Fibroblast of lung (primary cell): ENCODE measurements around the gene CDCA7L. TPM values are rescaled to one million over a fixed set of nuclear protein-coding genes. Genes with fewer than 3 reads are reported as not detected.

Experiments
- DNase-seq, 2 donors: peaks; one replicate each; pipeline versions ENCODE4 v3.0.0 to v3.0.0-alpha.2; 2010; ENCODE audit warnings: low read depth in 2 of 2
- H2AFZ ChIP-seq: 2 replicates; pipeline ENCODE4 v1.5.1; 2012; ENCODE audit warnings: low read length, control low read depth, inconsistent platforms
- H3K27ac ChIP-seq: 2 replicates; pipeline ENCODE4 v1.5.1; 2011; ENCODE audit warnings: low read length, control low read depth; ENCODE audit not compliant: insufficient read depth
- H3K27me3 ChIP-seq: 2 replicates; pipeline ENCODE4 v1.5.1; 2011; ENCODE audit warnings: mild to moderate bottlenecking, low read length; ENCODE audit not compliant: control insufficient read depth, insufficient read depth
- H3K36me3 ChIP-seq: 2 replicates; pipeline ENCODE4 v1.5.1; 2011; ENCODE audit warnings: low read length; ENCODE audit not compliant: control insufficient read depth, insufficient read depth
- H3K4me1 ChIP-seq: 2 replicates; pipeline ENCODE4 v1.5.1; 2011; ENCODE audit warnings: low read length; ENCODE audit not compliant: control insufficient read depth, insufficient read depth; ENCODE audit errors: extremely low read depth
- H3K4me2 ChIP-seq: 2 replicates; pipeline ENCODE4 v1.5.1; 2011; ENCODE audit warnings: low read length, control low read depth; ENCODE audit not compliant: insufficient read depth; ENCODE audit errors: extremely low read depth
- H3K4me3 ChIP-seq, 4 experiments: fragments of 200-600 bp in 1 of 4; sonication (generic) in 1 of 4; replicated peaks in 1 of 4; 2 replicates each; pipeline ENCODE4 v1.5.1; 2011 to 2016; ENCODE audit warnings: low read length in 4 of 4, low read depth in 3 of 4, mild to moderate bottlenecking in 3 of 4, control low read depth in 2 of 4, inconsistent platforms in 1 of 4, mixed read lengths in 1 of 4; ENCODE audit not compliant: insufficient read depth in 1 of 4; ENCODE audit errors: control extremely low read depth in 1 of 4
- H3K79me2 ChIP-seq: 2 replicates; pipeline ENCODE4 v1.5.1; 2012; ENCODE audit warnings: mild to moderate bottlenecking, low read length, inconsistent platforms; ENCODE audit not compliant: control insufficient read depth, insufficient read depth
- H3K9ac ChIP-seq: 2 replicates; pipeline ENCODE4 v1.5.1; 2011; ENCODE audit warnings: mild to moderate bottlenecking, low read length, control low read depth; ENCODE audit not compliant: insufficient read depth
- H3K9me3 ChIP-seq: 2 replicates; pipeline ENCODE4 v1.5.1; 2012; ENCODE audit warnings: low read depth, low read length; ENCODE audit not compliant: control insufficient read depth, insufficient read depth
- H4K20me1 ChIP-seq: 2 replicates; pipeline ENCODE4 v1.5.1; 2011; ENCODE audit warnings: low read length; ENCODE audit not compliant: control insufficient read depth, insufficient read depth; ENCODE audit errors: extremely low read depth
- EZH2 ChIP-seq: IDR thresholded peaks from 2 replicates; pipeline ENCODE4 v1.5.1; 2012; ENCODE audit warnings: low read length, control low read depth, mild to moderate bottlenecking; ENCODE audit errors: missing control alignments
- polyA plus RNA-seq, 2 donors: library from polyadenylated mRNA; depleted of rRNA in 1 of 2; stranded (reverse) in 1 of 2; unstranded in 1 of 2; fragments of >200 nt; gene quantifications; 2 replicates each; pipeline ENCODE4 v1.2.1, GENCODE V29; 2011 to 2012; ENCODE audit warnings: missing spikeins in 1 of 2
- total RNA-seq: library from RNA; depleted of rRNA; stranded (reverse); fragments of >200 nt; gene quantifications from 2 replicates; pipeline ENCODE4 v1.2.1, GENCODE V29; 2014
- TF ChIP-seq, protein P1 (sequence below), 2 donors: IDR thresholded peaks in 1 of 2; conservative IDR thresholded peaks in 1 of 2; 1 replicate in 1 of 2; 2 replicates in 1 of 2; pipeline ENCODE4 v1.5.1; 2011 to 2012; ENCODE audit warnings: low read length in 2 of 2, control low read depth in 1 of 2, inconsistent platforms in 1 of 2, low read depth in 1 of 2, mild to moderate bottlenecking in 1 of 2

The CDCA7L gene
- total and polyA plus RNA-seq, 2 donors (not counting 1 experiment from before 2014, with no cell fraction given), result 25.3 to 29.1 TPM

DNA sequence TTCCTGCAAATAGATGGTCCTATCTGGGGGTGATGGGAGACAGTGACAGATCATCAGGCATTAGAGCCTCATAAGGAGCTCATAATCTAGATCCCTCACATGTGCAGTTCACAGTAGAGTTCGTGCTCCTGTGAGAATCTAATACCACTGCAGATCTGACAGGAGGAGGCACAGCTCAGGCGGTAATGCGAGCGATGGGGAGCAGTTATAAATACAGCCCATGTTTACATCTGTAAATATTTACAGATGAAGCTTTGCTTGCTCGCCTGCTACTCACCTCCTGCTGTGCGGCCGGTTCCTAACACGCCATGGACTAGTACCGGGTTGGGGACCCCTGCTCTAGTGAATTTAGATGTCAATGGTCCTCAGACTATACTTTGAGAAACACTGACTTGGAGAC lies 17.0 kb upstream of the CDCA7L start:
- TF ChIP-seq, protein P1, sequence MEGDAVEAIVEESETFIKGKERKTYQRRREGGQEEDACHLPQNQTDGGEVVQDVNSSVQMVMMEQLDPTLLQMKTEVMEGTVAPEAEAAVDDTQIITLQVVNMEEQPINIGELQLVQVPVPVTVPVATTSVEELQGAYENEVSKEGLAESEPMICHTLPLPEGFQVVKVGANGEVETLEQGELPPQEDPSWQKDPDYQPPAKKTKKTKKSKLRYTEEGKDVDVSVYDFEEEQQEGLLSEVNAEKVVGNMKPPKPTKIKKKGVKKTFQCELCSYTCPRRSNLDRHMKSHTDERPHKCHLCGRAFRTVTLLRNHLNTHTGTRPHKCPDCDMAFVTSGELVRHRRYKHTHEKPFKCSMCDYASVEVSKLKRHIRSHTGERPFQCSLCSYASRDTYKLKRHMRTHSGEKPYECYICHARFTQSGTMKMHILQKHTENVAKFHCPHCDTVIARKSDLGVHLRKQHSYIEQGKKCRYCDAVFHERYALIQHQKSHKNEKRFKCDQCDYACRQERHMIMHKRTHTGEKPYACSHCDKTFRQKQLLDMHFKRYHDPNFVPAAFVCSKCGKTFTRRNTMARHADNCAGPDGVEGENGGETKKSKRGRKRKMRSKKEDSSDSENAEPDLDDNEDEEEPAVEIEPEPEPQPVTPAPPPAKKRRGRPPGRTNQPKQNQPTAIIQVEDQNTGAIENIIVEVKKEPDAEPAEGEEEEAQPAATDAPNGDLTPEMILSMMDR (conservative IDR thresholded peaks at IDR 0.05 in 1 of 2, IDR thresholded peaks at IDR 0.05 in 1 of 2; ENCODE audit: low read depth in 1 of 2, low read length in 2 of 2), result no peak
- no peak for TF ChIP-seq EZH2
- Histone ChIP-seq H3K9me3 (no peaks in the 10 kb centered on the region), H3K4me1 (no peaks in the 10 kb centered on the region), H3K27me3 (no peaks in the 10 kb centered on the region), H4K20me1 (no peaks in the 10 kb centered on the region), H3K79me2 (no peaks in the 10 kb centered on the region), H3K4me2 (no peak overlapping the region), H2AFZ (no peak overlapping the region), H3K27ac (no peak overlapping the region), H3K4me3 (no peak overlapping the region), H3K9ac (no peak overlapping the region), H3K36me3 (no peaks in the 10 kb centered on the region)
- no peak for DNase-seq

GRCh38 chr7:21960922-21961321 lies 15.2 kb upstream of the CDCA7L start:
- H3K4me1 ChIP-seq, result no peaks in the 10 kb centered on the region
- H3K27ac ChIP-seq, result no peak overlapping the region
- peak; percentile 73 to 89 for DNase-seq
- no peaks in the 10 kb centered on the region for H3K79me2 ChIP-seq
- H2AFZ ChIP-seq, result no peak overlapping the region
- H3K9ac ChIP-seq, result no peak overlapping the region
- no peaks in the 10 kb centered on the region for H3K9me3 ChIP-seq
- no peak for TF ChIP-seq EZH2
- TF ChIP-seq, protein P1 (conservative IDR thresholded peaks at IDR 0.05 in 1 of 2, IDR thresholded peaks at IDR 0.05 in 1 of 2; ENCODE audit: low read depth in 1 of 2, low read length in 2 of 2), result no peak
- no peaks in the 10 kb centered on the region for H4K20me1 ChIP-seq
- H3K36me3 ChIP-seq, result no peaks in the 10 kb centered on the region
- no peak overlapping the region for H3K4me2 ChIP-seq
- no peaks in the 10 kb centered on the region for H3K27me3 ChIP-seq
- no peak overlapping the region for H3K4me3 ChIP-seq

- TF ChIP-seq, protein P1 (conservative IDR thresholded peaks at IDR 0.05 in 1 of 2, IDR thresholded peaks at IDR 0.05 in 1 of 2; ENCODE audit: low read depth in 1 of 2, low read length in 2 of 2), result no peak
- TF ChIP-seq EZH2, result no peak
- Histone ChIP-seq H3K4me1 (no peaks in the 10 kb centered on the region), H3K27me3 (no peaks in the 10 kb centered on the region), H3K9me3 (no peaks in the 10 kb centered on the region), H3K79me2 (no peaks in the 10 kb centered on the region), H3K27ac (no peak overlapping the region), H4K20me1 (no peaks in the 10 kb centered on the region), H3K4me3 (no peak overlapping the region), H3K4me2 (no peak overlapping the region), H3K9ac (no peak overlapping the region), H3K36me3 (no peaks in the 10 kb centered on the region), H2AFZ (no peak overlapping the region)
- DNase-seq, result no peak
Measured at GRCh38 chr7:21959387-21959776, 13.7 kb upstream of the CDCA7L start.
